ENCODE results near the gene HOXA13.

Gene HOXA13

DNA sequence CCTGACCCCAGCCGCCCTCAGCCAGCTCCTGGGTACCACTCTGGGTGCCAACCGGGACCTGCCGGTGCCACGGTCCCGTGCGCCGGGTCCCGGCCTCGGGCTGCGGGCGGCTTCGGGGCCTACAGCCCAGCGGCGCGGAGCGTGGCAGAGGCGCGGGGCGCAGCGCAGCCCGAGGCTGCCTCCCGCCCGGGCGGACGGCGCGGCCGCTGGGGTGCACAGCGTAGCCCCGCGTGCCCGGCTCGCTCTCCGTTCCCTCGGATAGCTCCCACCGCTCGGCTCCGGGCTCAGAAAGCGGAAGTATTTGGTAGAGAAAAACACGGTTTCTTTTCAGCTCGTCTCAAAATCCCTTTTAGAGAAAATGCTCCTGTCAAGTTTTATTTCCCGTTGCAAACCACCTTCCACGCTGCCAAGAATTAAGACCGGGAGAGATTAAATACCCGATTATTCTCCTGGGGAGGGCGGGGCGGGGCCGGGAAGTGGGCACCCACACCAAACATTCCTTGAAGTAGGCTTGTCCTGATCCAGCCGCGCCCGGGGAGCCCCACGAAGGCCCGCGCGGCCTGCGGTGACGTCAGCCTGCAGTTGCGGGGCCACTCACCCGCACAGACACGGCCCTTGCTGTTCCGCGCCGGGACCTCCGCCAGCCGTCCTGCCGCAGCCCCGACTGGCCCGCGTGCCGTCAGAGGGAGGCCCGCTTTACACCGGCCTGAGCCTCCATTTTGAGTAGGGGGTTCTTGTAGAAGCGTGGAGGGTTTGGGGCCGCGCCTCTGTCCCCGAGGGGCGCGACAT is 7.2 kb downstream of the HOXA13 start:
- no peaks in the 10 kb centered on the region for H3K36me3 Mint-ChIP-seq
- peak overlapping the region; percentile 70 for H3K4me3 Mint-ChIP-seq
- no peaks in the 10 kb centered on the region for H3K9me3 Mint-ChIP-seq
- no peak overlapping the region for H3K27ac Mint-ChIP-seq
- peaks cover 71% of the 10 kb centered on the region for H3K27me3 Mint-ChIP-seq
- H3K4me1 Mint-ChIP-seq = peaks cover 41% of the 10 kb centered on the region

GRCh38 chr7:27191833-27192545 is 7.9 kb downstream of the HOXA13 start:
- Mint-ChIP-seq H3K36me3 (no peaks in the 10 kb centered on the region), H3K4me3 (peak overlapping the region; percentile 61), H3K27me3 (peaks cover 72% of the 10 kb centered on the region), H3K4me1 (peaks cover 48% of the 10 kb centered on the region), H3K27ac (no peak overlapping the region), H3K9me3 (no peaks in the 10 kb centered on the region)

GRCh38 chr7:27191161-27191731 is 8.6 kb downstream of the HOXA13 start:
- H3K9me3 Mint-ChIP-seq = no peaks in the 10 kb centered on the region
- H3K27ac Mint-ChIP-seq = no peak overlapping the region
- H3K4me3 Mint-ChIP-seq = peak overlapping the region; percentile 39
- H3K4me1 Mint-ChIP-seq = peaks cover 52% of the 10 kb centered on the region
- peaks cover 72% of the 10 kb centered on the region for H3K27me3 Mint-ChIP-seq
- H3K36me3 Mint-ChIP-seq = no peaks in the 10 kb centered on the region

GRCh38 chr7:27189997-27190748 is 9.7 kb downstream of the HOXA13 start:
- Mint-ChIP-seq H3K36me3 (no peaks in the 10 kb centered on the region), H3K9me3 (no peaks in the 10 kb centered on the region), H3K4me3 (peak overlapping the region; percentile 50), H3K4me1 (peaks cover 63% of the 10 kb centered on the region), H3K27me3 (peaks cover 76% of the 10 kb centered on the region), H3K27ac (no peak overlapping the region)

DNA sequence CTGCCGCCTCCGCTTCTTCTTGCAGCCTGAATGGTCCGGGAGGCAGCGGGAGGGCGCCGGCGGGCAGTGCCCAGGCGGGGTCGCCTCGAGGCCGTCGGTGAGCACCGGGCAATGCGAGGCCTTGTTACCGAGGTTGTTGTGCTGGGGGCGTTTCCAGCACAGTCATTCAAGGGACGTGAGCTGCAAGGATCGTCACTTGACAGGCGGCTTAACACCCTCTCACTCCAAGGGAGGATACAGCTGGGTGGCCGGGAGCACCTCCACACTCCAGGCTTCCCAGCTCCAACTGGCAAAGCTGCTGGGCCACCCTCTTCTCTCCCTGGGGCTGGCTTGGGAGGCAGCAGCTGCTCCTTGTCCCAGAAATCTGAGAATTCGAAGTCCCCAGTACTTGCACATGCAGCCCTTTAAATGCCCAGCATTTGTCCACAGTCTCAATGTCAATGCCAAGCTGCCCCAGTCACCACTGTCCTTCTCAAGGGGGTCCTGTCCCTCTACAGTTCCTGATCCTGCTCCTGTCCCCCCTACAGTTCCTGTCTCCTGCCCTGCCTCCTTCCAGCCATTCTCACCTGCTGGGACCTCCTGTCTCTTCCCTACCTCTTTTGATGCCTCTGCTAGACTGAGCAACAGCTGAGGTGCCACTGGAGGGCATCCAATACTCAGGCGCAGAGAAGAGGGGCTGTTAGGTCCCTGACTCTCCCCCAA is 10.4 kb downstream of the HOXA13 start:
- no peak overlapping the region for H3K27ac Mint-ChIP-seq
- H3K27me3 Mint-ChIP-seq = peaks cover 75% of the 10 kb centered on the region
- no peaks in the 10 kb centered on the region for H3K36me3 Mint-ChIP-seq
- H3K4me1 Mint-ChIP-seq = peaks cover 69% of the 10 kb centered on the region
- H3K4me3 Mint-ChIP-seq = peak overlapping the region; percentile 50
- H3K9me3 Mint-ChIP-seq = no peaks in the 10 kb centered on the region

GRCh38 chr7:27188386-27189294 is 11.3 kb downstream of the HOXA13 start:
- Mint-ChIP-seq H3K27me3 (peaks cover 71% of the 10 kb centered on the region), H3K27ac (no peak overlapping the region), H3K9me3 (no peaks in the 10 kb centered on the region), H3K36me3 (no peaks in the 10 kb centered on the region), H3K4me1 (peaks cover 70% of the 10 kb centered on the region), H3K4me3 (peak overlapping the region; percentile 83)

GRCh38 chr7:27187475-27188385 is 12.2 kb downstream of the HOXA13 start:
- peaks cover 66% of the 10 kb centered on the region for H3K4me1 Mint-ChIP-seq
- peaks cover 68% of the 10 kb centered on the region for H3K27me3 Mint-ChIP-seq
- H3K4me3 Mint-ChIP-seq = peak overlapping the region; percentile 83
- H3K27ac Mint-ChIP-seq = no peak overlapping the region
- H3K36me3 Mint-ChIP-seq = no peaks in the 10 kb centered on the region
- no peaks in the 10 kb centered on the region for H3K9me3 Mint-ChIP-seq

GRCh38 chr7:27186668-27187474 is 13.0 kb downstream of the HOXA13 start:
- Mint-ChIP-seq H3K4me1 (peaks cover 63% of the 10 kb centered on the region), H3K36me3 (no peaks in the 10 kb centered on the region), H3K27me3 (peaks cover 71% of the 10 kb centered on the region), H3K27ac (no peak overlapping the region), H3K4me3 (no peak overlapping the region), H3K9me3 (no peaks in the 10 kb centered on the region)

DNA sequence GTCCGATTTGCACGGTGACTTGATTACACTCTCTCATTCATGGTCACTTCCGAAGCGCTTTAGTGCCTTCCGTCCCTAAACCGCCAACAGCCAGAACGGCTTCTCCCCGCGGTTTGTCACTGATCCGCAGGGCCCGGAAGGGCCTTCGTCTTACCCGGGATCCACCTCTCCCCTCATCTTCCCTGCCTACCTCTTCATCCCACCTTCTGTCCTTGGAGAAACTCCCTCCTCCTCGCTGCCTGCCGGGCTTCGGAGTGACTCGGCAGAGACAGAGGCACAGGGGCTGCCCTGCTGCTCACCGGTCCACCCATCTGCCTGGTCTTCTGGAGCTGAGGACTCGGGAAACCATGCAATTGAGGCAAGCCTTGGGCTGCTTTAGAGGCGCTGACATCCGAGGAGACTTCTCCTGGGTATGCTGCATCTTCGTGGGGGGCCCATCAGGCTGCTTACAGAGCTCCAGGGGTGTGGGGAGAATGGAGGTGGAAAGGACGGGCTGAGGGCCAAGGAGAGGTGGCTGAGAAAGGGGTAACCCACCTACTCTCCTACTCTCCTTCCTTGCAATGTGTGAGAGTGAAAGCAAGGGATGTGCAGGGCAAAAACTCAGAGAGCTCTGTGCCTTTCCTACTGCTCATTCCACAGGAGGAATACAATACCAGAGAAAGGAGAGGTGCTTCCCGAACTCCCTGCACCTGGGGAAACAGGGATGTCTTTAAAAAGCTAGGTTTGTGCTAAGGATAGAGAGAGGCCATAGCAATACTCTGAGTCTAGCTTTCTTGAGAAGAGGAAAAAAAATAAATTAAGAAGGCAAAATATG is 13.8 kb downstream of the HOXA13 start:
- Mint-ChIP-seq H3K27me3 (peaks cover 69% of the 10 kb centered on the region), H3K4me1 (peaks cover 57% of the 10 kb centered on the region), H3K4me3 (peak overlapping the region; percentile 53), H3K27ac (peak overlapping the region; percentile 82), H3K36me3 (no peaks in the 10 kb centered on the region), H3K9me3 (no peaks in the 10 kb centered on the region)

GRCh38 chr7:27185013-27185853 is 14.7 kb downstream of the HOXA13 start, which contains the start of gene HOXA11:
HOXA11 (minus strand) TSS chr7:27185232; CDS start chr7:27185144, 88 bp downstream.
- Mint-ChIP-seq H3K27me3 (peaks cover 64% of the 10 kb centered on the region), H3K4me1 (peaks cover 54% of the 10 kb centered on the region), H3K27ac (peak within 1 kb of the TSS; percentile 82), H3K9me3 (no peaks in the 10 kb centered on the region), H3K4me3 (peak within 1 kb of the TSS; percentile 66), H3K36me3 (no peaks in the 10 kb centered on the region)

DNA sequence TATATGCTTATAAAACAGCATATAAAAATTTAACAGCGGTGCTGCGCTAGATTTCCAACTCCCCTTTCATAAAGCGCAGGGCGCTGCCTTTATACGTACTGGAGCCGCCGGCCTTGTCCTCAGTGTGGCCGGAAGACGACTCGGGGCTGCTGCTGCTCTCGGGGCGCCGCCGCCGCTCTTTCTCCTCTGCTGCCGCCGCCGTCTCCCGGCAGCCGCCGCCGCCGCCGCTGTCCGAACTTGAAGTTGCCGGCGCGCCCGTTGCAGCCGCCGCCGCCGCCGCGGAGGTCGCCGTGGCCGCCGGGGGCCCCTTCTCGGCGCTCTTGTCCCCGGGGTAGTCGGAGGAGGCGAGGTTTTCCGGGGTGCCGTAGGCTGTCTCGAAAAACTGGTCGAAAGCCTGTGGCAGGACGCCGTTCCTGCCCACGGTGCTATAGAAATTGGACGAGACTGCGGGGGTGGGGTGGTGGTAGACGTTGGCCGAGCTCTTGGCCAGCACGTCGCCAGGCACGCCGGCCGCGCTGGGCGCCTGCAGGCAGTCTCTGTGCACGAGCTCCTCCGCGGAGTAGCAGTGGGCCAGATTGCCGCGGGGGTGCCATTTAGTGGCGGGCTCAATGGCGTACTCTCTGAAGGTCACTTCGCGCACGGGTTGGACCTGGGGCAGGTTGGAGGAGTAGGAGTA is 15.4 kb downstream of the HOXA13 start:
- Mint-ChIP-seq H3K4me3 (peak overlapping the region; percentile 66), H3K27ac (peak overlapping the region; percentile 2), H3K4me1 (peaks cover 52% of the 10 kb centered on the region), H3K27me3 (peaks cover 61% of the 10 kb centered on the region), H3K9me3 (no peaks in the 10 kb centered on the region), H3K36me3 (peaks cover 1% of the 10 kb centered on the region)
